Testis (tissue), 2 donors: ENCODE data around the gene ICE2.

Source experiments
- POLR2A ChIP-seq: fragments of 450-650 bp; IDR thresholded peaks from one replicate; pipeline ENCODE4 v1.6.1; 2017; ENCODE audit warnings: antibody characterized with exemption, mild to moderate bottlenecking, moderate library complexity
- TF ChIP-seq, protein P1 (sequence below), 3 experiments: fragments of 450-650 bp in 2 of 3; fragments of 200-600 bp in 1 of 3; sonication (generic) in 1 of 3; IDR thresholded peaks; one replicate each; pipeline ENCODE4 v1.5.1; 2016 to 2019; ENCODE audit warnings: antibody characterized with exemption in 3 of 3, mild to moderate bottlenecking in 2 of 3, moderate library complexity in 1 of 3

DNA sequence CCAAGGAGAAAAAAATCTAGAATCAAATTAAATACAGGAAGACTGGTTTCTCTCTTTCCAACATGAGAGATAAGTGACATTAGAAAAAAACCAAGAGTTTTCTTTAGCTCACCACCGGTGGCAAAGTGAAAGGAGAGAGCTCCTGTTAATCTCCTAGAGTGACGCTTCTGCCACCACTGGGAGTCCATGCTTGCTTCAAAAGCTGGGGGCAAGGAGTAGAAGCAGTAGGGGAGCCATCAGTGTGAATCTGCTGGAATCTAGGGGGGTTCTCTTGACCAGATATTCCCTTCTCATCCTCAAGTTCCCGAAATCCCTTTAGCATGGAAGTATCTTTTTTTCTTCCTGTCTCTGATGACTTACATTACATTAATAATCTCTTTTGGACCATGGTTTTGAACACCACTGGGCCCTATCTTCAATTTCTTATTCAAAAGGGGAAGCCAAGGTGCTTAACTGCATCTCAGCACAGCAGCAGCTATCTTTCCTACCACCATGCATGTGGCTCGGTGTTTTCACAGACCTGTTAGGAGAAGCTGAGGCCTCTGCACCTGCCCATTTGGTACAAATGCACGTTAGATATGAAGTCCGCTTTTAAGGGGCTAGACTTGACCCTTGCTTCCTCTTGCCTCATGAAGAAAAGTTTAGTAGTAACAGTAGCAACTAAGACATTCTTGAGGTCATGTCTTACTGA is 6.6 kb upstream of the ICE2 start:
- TF ChIP-seq, protein P1, sequence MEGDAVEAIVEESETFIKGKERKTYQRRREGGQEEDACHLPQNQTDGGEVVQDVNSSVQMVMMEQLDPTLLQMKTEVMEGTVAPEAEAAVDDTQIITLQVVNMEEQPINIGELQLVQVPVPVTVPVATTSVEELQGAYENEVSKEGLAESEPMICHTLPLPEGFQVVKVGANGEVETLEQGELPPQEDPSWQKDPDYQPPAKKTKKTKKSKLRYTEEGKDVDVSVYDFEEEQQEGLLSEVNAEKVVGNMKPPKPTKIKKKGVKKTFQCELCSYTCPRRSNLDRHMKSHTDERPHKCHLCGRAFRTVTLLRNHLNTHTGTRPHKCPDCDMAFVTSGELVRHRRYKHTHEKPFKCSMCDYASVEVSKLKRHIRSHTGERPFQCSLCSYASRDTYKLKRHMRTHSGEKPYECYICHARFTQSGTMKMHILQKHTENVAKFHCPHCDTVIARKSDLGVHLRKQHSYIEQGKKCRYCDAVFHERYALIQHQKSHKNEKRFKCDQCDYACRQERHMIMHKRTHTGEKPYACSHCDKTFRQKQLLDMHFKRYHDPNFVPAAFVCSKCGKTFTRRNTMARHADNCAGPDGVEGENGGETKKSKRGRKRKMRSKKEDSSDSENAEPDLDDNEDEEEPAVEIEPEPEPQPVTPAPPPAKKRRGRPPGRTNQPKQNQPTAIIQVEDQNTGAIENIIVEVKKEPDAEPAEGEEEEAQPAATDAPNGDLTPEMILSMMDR (IDR thresholded peaks at IDR 0.05) = no peak
- TF ChIP-seq POLR2A = no peak
